GM18868 (cell line): ENCODE data around the gene PREX1.
"Not testable (repeated sequence)": the region's sequence is repeated elsewhere in the genome, so short reads cannot be mapped to it uniquely, and the experiment has no call there.

ENCODE experiments used
- ATAC-seq: cut with Tn5 transposase; IDR thresholded peaks from one replicate; pipeline ENCODE4 v1.9.1; 2021; ENCODE audit warnings: mild to moderate bottlenecking, moderate library complexity; ENCODE audit not compliant: unreplicated experiment

The PREX1 gene

DNA sequence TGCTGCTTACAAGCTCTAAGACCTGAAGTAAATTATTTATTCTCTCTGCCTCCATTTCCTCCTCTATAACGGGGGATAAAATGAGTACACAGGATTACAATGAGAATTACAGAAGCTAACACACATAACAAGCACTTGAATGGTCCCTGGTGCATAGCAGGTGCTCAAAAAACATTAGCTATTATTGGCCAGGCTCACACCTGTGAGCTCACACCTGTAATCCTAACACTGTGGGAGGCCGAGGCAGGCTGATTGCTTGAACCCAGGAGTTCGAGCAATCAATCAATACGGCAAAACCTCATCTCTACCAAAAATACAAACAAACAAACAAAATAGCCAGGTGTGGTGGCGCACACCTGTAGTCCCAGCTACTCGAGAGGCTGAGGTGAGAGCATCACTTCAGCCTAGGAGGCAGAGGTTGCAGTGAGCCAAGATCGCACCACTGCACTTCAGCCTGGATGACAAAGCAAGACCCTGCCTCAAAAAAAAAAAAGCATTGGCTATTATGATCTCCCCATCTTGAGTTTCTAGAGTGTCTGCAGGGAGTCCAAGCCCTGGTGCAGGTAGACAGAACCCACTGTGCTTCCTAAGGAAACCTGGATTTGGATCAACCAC lies 68.1 kb downstream of the PREX1 start:
- ATAC-seq = no peak

DNA sequence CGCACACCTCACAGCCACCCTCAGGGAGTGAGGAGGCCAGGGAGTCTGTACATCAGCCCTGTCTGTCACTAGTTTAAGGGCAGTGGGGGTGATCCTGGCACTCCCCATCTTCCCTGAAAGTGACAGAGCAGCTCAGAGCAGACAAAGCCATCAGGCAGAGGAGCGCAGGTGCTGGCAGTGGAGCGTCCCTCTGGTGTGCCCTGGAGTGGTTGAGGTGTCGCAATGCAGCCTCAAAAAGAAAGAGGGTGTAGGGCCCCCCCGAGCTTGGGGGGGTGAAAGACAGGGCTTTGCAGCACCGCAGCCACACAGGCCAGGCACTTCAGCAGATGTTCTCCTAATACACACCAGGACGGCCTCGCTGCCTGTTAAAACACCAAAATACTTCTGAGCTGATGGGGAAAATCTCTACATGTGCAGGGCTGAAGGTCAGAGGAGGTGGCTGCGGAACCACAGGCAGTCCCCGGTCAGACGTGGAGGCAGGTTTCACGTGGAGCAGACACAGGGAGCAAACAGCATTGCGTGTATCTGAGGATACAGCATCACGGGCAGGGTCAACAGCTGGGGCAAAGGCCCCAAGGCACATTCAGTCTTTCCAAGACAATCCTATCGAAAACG lies 69.5 kb downstream of the PREX1 start:
- ATAC-seq = no peak

DNA sequence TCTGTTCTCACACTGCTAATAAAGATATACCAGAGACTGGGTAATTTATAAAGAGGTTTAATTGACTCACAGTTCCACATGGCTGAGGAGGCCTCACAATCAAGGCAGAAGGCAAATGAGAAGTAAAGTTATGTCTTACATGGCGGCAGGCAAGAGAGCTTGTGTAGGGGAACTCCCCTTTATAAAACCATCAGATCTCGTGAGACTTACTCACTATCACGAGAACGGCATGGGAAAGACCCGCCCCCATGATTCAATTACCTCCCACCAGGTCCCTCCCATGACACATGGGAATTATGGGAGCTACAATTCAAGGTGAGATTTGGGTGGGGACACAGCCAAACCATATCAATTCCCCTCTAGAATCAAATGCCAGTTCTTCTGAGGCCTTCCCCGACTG lies 71.0 kb downstream of the PREX1 start:
- not testable (repeated sequence) for ATAC-seq

DNA sequence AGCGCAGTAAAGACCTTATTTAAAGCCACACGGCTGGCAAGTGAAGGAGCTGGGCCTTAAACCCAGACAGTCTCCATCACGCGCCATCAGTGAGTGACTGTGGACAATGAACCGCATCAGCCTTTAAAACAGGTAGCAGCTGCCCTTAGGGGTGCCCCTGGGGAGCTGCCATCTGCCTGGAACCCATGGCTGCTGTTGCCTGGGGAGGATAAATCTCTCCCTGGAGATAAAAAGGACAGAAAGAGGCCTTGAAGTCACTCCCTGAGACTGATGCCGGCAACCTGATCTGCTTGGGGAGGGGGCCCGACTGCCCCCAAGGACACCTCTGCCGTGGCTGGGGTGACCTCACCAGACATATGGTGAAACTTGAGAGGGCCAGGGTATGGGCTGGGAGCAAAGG lies 73.5 kb downstream of the PREX1 start:
- no peak for ATAC-seq

DNA sequence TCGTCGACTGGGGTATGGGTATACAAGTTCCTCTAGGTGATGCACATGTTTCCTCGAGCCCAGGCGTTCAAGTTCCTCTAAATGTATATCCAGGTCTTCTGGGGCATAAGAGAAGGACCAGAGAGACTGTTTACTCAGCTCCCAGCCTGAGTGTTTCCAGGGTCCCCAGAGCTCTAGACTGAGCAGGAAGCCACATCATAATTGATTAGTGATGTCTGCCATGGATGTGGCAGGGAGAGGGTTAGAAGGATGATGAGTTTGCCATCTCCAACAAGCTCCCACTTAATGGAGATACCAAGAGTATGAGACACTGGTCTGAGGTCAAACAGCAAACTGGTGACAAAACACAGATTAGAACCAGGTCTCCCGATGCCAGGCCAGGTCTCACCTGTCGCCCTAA lies 74.8 kb downstream of the PREX1 start:
- no peak for ATAC-seq

DNA sequence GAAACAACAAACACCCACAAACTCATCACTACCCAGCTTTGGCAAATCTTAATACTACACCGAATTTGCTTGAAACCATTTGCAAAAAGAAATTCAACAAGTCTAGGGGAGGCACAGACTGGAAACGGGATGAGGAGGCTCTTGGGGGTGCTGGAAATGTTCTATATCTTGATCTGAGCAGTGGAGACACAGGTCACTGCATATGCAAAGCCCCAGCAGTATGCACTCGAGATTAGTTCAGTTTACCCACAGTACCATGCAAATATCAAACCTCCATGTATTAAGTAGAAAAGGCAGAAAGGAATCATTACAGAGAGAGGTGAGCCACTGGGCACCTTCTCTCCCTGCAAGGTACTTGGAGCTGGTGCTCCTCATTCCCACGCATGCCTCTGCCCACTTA lies 75.9 kb downstream of the PREX1 start:
- no peak for ATAC-seq

DNA sequence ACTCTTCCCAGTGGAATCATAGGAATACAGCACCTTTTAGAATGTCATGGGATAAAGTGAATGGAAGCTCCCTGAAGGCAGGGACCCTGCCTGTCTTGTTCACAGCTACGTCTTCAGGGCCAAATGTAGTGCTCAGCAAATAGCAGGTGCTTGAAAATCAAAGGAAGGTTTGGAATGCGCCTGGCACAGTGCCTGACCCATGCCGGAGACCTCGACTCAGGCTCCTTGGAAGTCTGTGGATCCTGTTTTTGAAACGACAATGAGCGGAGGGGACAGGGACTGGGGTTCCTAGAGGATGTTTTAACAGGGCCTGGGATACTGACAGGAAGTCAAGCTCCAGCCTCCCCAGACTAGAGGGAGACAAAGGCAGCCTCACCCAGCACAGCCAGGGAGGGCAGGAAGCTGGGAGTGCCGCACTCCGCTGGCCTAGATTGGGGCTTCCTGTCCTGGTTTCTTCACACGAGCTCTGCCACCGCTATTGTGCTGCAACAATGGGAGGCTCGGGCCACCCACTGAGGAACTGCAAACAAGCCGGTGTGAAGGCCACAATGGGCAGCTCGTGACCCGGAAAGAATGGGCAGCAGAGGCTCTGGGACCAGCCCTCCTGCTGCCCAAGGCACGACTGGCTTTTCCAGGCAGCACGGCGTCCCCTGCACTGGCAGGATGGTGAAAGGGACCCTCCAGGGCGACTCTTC lies 76.7 kb downstream of the PREX1 start:
- no peak for ATAC-seq

DNA sequence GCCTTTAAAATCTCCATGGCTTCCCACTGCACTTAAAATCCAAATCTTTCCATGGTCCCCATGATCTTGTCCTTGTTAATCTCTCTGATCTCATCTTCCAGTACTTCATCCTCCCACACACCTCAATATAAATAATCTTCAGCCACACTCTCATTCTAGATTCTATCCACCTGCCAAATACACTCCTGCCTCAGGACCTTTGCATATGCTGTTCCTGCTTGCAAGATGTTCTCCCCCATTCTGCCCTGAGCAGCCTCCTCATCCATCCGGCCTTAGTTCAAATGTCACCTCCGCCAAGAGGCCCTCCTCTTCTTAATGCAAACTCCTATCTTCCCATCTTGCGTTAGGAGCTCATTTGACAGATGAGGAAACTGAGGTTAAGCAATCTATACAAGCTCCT lies 77.4 kb downstream of the PREX1 start:
- ATAC-seq = no peak

DNA sequence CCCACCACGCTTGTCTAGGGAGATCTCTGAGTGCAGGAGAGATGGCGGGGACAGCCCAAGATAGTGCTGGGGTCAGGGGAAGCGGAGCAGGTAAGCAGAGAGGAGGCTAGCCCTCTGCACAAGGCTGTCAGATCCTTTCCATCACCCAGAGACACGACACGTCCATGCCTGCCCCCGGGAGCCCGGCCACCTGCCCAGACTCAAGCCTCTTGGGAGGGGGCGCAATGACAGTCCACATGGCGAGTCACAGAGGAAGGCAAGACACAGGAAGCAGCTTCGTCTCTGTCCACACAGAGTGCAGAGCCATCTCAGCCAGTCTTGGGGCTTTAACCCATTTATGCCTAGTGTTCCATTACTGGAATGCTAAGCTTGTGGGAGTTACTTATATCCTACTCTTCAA lies 78.4 kb downstream of the PREX1 start:
- no peak for ATAC-seq

DNA sequence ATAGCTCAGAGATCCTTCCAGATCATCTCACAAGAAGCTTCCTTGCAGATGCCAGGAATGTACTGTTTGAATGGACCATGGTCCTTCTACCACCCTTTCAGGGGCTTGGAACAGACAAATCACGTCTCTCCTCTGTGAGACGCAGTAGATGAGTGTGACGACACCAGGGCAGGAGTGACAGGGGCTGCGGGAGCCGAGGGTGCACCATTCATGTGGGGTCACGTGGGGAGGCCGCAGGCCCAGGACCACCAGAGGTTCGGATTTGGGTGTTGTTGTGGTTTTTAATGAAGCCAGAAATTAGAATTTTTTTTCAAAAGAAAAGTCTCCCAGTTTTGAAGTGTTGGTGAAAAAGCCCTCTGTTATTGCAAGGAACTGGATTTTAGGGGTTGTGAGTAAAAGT lies 79.2 kb downstream of the PREX1 start:
- ATAC-seq = no peak

DNA sequence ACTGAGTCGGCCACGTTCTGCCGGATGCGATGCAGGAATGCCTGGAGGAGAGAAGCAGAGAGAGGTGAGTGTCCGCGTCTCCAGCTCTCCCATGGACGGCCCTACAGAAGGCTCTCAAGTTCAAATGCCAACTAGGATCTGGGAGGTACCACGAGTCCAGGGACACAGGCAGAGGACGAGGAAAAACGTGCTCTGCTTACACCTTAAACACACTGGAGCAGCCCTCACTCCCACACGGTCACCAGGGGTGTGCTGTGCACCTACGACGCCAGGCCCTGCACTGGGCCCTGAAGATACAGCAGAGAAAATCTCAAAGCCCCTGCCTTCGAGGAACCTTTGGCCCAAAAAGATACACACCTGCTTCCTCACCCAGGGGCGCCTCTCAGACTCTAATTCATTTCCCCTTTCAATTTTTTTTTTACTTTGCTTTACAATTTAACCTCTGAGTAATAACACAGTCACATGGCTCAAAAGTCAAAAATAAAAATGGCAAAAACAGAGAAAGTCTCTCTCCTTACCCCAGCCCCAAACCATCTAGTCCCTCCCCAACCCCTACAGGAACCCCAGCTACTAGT lies 79.9 kb downstream of the PREX1 start:
- ATAC-seq = no peak

DNA sequence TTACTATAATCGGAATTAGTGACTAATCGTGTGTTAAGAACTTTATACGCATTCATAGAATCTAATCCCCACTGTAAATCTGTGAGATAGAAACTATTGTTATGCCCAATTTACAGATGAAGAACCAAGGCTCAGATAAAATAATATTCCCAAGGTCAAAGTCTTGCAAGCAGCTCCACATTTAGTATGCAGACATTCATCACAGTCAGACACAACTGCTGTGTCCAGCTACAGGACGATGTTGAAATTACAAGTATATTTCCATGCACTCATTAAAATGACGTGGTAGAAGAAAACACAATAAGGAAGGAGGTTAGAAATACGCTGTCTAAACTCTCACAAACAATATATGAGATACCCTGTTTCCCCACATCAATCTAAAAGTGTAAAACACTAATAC lies 82.5 kb downstream of the PREX1 start:
- ATAC-seq = no peak

DNA sequence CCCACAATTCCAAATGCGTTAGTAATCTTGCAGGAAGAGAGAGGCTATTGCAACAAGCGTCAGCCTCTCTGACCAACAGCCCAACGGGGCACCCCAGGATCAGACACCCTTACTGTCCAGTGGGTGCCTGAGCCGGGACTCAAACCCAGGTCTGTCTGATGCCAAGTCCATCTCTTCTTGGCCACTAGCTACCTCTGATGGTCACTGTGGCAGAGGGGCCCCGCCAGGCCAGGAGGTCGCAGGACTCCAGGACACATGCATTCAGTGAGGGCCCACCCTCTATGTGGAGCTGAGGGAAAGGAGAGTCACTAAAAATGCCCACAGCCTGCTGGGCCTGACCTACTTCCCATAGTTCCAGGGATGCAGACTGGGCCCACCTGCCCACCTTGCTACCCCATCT lies 83.3 kb downstream of the PREX1 start:
- ATAC-seq = no peak

DNA sequence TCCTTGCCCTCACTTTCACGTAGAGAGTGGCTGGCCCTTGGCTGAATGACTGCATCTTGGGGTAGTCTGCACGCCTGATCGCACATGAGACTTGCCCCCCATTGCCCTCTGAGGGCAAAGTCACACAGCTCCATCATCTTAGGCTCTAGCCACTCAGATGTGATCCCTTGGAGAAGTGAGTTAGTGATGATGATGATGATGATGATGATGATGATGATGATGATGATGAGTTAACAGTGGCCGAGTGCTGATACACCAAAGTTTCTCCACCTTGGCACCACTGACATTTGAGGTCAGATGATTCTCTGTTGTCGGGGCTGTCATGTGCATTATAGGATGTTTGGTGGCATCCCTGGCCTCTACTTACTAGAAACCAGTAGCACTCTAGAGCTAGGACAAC lies 84.0 kb downstream of the PREX1 start:
- ATAC-seq = no peak

DNA sequence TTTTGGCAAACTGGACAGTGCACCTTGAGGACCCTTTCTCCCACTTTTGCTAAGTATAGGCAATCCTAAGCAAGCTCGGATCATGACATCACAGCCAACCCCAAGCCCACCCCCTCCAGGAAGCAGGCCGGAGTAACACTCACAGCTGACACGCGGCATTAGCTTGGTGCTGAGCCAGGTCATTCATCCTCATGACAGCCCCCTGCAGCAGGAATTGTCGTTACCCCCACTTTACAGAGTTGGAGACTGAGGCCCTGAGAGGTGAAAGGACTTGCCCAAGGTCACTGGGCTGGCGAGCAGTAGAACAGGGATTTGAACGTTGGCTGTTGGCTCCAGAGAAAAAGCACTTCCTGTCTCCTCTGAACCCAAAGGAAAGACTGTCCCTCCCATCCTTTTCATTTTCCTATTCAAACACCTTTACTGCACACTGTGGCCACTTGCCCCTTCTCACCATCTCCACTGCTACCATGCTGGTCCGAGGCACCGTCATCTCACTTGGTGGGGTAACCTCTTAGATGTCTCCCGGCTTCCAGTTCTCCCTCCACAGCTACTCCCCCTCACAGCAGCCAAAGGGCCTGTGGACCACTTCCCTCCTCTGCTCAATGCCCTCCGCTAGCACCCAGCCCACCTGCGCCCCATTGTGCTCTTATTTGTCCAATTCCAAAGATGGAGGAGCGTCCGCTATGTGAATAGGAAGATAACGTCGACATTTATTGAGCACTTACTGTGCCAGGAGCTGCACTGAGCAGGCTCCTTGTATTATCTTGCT lies 84.7 kb downstream of the PREX1 start:
- ATAC-seq = no peak

DNA sequence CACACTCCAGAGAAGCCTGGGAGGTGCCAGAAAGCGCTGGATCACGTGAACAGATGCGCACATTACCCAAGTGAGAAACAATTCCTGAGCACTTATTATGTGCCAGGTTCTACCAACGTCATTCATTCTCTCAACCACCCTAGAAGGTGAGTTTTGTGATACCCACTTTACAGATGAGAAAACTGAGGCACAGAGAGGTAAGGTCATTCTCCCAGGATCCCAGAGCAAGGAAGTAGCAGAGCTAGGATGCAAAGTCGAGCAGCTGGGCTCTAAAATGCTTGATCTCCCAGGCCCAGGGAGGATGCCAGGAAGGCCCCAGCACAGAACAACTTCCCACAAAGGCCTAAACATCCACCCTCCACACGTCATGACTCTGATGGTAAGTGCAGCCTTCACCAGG lies 85.6 kb downstream of the PREX1 start:
- ATAC-seq = no peak

DNA sequence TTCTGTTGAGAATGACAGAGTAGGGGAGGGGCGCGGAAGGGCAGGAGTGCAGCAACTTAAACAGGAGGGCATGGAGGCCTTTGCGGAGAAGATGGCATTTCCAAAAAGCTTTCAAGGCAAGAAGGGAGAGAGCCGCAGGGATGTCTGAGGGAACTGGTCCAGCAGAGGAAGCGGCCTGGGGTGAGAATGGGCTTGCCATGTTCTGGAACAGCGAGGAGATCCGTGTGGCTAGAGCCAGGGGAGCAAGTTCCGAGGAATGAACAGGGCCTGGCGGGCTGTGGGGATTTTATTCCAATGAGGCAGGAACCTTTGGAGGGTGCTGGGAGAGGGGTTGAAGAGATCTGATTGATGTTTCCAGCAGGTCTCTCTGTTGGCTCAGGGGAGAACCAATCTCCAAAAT lies 86.1 kb downstream of the PREX1 start:
- no peak for ATAC-seq

DNA sequence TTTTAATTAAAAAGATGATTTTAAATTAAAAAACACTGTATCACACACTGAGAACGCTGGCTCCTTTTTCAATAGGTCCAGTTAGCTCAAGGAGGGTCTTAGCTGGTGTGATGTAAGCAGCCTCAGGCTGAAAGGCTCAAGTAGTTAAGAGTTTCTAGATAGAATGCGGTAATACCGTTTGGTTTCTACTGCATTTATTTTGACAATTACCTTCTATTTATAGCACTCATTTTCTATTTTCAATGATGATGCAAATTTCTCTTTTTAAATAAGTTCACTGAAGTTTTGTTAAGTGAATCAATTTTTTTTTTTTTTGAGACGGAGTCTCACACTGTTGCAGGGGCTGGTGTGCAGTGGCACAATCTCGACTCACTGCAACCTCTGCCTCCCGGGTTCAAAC lies 87.1 kb downstream of the PREX1 start:
- no peak for ATAC-seq

DNA sequence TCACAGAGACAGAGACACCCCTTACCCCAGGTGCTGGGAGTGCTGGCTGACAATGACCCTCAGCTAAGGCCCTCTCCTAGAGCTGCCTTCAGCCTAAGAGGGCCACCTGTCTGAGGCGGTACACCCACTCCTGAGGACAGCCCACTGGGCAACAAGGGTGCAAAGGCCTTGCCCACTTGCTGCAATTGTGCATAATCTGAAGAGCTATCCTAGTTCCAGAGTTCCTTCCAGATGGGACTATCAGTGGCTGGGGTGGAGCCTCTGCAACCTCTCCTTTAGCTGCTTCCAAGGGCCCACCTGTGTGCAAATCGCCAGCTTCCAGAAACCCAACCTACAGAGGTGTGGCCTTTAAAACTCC lies 87.5 kb downstream of the PREX1 start:
- ATAC-seq = no peak

DNA sequence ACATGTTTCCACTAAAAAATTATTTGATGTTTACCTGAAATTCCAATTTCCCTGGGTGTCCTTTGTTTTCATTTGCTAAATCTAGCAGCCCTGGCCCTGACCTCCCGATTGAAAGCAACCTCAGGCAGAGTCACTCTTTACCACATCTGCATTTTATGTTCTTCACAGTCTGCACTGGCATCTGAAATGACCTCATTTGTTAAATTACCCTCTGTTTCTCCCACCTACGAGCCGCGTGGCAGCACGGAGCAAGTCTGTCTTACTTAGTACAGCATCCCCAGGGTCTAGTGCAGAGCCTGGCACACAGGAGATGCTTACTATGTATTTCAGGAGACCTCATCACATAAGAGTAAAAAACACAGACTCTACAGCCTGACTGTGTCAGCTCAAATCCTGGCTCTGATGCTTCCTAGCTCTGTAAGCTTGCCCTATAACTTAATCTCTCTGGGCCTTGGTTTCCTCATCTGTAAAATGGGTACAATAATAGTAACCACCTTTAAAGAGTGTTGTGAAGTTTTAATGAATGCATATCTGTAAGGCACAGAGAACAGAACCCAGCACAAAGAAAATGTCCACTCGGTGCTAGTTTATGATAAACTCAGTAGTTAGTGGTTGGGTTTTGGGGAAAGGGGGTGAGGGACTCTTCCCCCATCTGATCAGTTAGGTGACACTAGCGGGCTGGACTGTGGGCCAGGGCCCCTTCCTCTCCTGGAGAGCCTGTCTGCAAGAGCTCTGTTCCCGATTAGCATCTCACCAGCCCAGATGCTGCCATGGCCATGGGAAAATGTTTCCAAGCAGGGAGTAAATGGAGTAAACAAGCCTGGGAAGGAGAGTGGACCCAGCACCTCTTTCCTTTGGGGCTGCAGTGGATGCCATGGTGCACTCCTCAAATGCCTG lies 88.2 kb downstream of the PREX1 start:
- no peak for ATAC-seq
